ENCODE results near the gene GBF1.
A peak's percentile ranks its signal among the peaks of the same experiment; 100 is the strongest.

GBF1 gene

GRCh38 chr10:102395400-102396316 lies 150.3 kb downstream of the GBF1 start, which contains the start of gene NFKB2:
TSS of gene NFKB2 (plus strand) at chr10:102395705. CDS start at chr10:102395960, 255 bp downstream.
- peak; percentile 83 for DNase-seq (ENCODE audit: low read depth)

GRCh38 chr10:102396317-102396650 lies 151.0 kb downstream of the GBF1 start:
- no peak for DNase-seq (ENCODE audit: low read depth)

- DNase-seq (ENCODE audit: low read depth), result no peak
Observed at GRCh38 chr10:102396730-102397151, 151.4 kb downstream of the GBF1 start.

DNA sequence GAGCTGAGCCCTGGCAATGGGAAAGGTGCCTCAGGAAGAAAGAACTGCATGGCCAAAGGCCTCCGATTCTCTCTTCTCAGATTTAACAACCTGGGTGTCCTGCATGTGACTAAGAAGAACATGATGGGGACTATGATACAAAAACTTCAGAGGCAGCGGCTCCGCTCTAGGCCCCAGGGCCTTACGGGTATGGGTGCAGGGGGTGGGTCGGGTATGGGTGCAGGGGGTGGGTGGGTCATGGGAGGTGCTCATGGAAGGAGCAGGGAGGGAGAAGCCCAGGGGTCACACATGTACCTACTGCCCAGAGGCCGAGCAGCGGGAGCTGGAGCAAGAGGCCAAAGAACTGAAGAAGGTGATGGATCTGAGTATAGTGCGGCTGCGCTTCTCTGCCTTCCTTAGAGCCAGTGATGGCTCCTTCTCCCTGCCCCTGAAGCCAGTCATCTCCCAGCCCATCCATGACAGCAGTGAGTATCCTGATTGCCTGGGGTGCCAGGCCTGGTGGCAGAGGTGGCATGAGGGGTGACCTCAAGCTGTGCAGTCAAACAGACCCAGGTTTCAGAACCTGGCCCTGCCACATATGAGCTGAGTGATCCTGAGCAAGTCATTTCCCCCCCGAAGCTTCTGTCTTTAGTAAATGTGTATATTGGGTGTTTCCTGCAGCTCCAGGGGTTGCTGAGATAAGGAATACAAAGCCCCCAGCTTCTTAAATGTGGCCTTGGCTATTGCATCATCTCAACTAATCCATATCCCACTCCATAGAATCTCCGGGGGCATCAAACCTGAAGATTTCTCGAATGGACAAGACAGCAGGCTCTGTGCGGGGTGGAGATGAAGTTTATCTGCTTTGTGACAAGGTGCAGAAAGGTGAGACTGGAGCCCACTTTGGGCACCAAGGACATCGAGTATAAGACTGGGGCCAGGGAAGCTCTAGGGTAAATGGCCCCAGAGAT lies 152.2 kb downstream of the GBF1 start:
- no peak for DNase-seq (ENCODE audit: low read depth)

GRCh38 chr10:102398172-102399020 lies 153.1 kb downstream of the GBF1 start:
- DNase-seq (ENCODE audit: low read depth), result no peak

DNA sequence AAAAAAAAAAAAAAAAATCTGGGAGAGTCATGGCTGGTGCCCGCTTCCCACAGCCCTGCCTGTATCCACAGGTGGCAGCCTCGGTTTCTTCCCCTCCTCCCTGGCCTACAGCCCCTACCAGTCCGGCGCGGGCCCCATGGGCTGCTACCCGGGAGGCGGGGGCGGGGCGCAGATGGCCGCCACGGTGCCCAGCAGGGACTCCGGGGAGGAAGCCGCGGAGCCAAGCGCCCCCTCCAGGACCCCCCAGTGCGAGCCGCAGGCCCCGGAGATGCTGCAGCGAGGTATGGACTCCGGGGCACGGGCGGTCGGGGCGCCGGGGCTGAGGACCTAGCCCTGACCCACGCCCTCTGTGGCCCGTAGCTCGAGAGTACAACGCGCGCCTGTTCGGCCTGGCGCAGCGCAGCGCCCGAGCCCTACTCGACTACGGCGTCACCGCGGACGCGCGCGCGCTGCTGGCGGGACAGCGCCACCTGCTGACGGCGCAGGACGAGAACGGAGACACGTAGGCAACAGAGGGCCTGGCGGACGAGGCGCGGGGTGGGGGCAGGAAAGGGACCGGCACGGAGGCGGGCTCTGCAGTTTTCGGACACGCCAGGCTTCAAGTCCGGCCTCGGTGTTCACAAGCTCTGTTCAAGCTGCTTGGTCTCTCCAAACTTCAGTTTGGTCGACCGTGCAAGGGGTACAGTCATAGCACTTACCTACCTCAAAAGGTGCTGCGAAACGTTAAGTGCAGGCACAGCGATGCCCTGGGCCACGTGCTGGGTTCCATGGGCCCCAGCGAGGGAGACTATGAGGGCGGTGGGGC lies 154.1 kb downstream of the GBF1 start:
- peak; percentile 76 for DNase-seq (ENCODE audit: low read depth)

GRCh38 chr10:102400076-102400475 lies 154.7 kb downstream of the GBF1 start:
- no peak for DNase-seq (ENCODE audit: low read depth)

DNA sequence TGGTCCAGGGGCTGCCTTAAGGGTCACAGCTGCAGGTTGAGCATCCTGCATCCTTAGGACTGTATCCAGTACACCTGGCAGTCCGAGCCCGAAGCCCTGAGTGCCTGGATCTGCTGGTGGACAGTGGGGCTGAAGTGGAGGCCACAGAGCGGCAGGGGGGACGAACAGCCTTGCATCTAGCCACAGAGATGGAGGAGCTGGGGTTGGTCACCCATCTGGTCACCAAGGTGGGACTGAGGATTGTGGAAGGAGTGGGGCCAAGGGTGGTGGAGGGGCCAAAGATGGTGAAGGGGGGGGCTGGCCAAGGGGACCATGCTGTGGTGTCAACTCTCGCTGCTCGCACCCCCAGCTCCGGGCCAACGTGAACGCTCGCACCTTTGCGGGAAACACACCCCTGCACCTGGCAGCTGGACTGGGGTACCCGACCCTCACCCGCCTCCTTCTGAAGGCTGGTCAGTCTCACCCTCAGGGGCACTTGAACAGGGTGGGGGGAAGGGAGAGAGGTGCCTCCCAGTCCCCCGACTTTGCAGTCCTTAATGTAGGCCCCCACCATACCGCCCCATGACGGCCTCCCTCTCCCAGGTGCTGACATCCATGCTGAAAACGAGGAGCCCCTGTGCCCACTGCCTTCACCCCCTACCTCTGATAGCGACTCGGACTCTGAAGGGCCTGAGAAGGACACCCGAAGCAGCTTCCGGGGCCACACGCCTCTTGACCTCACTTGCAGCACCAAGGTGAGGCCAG lies 155.4 kb downstream of the GBF1 start:
- DNase-seq (ENCODE audit: low read depth), result no peak

DNA sequence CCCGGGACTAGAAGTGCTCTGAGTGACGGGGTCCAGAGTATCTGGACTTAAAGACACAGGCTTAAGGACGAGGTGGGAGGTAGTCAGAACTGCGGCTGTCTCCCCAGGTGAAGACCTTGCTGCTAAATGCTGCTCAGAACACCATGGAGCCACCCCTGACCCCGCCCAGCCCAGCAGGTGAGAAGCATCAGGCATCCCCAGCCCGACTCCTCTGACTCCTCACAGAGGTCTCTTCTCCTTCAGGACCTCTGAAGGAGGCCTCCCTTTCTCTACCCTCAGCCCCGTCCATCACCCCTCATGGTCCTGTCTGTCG lies 156.0 kb downstream of the GBF1 start:
- no peak for DNase-seq (ENCODE audit: low read depth)

DNA sequence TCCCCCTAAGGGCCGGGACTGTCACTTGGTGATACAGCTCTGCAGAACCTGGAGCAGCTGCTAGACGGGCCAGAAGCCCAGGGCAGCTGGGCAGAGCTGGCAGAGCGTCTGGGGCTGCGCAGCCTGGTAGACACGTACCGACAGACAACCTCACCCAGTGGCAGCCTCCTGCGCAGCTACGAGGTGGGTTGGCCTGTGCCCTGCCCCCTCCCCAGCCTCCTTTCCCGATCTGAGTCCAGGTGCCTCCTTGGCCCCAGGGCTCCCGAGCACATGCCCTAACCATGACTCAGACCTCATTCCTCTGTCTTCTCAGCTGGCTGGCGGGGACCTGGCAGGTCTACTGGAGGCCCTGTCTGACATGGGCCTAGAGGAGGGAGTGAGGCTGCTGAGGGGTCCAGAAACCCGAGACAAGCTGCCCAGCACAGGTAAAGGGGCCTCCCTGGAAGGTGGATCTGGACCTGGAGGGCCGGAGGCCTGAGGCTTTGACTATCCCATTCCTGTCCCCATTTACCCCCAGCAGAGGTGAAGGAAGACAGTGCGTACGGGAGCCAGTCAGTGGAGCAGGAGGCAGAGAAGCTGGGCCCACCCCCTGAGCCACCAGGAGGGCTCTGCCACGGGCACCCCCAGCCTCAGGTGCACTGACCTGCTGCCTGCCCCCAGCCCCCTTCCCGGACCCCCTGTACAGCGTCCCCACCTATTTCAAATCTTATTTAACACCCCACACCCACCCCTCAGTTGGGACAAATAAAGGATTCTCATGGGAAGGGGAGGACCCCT lies 156.6 kb downstream of the GBF1 start:
- DNase-seq (ENCODE audit: low read depth), result no peak

DNA sequence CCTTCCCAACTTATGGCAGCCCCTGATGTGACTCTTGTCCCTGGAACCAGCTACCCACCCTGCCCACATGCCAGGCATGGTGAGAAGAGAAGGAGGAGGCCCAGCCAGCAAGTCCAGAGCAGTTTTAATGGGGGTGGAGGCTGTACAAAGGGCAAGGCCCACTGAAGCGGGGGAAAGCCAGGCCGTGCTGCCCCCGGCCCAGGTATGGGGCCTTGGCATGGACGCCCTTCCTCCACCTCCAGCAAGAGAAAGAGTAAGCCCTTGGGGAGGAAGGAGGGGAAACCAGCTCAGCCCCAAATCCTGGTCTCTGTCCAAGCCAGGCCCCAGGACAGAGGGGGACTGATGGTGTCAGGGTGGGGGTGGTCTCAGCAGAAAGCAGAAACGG lies 157.2 kb downstream of the GBF1 start:
- DNase-seq (ENCODE audit: low read depth), result no peak

- DNase-seq (ENCODE audit: low read depth), result no peak
Observed at GRCh38 chr10:102403115-102403514, 157.8 kb downstream of the GBF1 start.

GRCh38 chr10:102404361-102405107 lies 159.2 kb downstream of the GBF1 start:
- no peak for DNase-seq (ENCODE audit: low read depth)

GRCh38 chr10:102405108-102405571 lies 159.8 kb downstream of the GBF1 start:
- no peak for DNase-seq (ENCODE audit: low read depth)

DNA sequence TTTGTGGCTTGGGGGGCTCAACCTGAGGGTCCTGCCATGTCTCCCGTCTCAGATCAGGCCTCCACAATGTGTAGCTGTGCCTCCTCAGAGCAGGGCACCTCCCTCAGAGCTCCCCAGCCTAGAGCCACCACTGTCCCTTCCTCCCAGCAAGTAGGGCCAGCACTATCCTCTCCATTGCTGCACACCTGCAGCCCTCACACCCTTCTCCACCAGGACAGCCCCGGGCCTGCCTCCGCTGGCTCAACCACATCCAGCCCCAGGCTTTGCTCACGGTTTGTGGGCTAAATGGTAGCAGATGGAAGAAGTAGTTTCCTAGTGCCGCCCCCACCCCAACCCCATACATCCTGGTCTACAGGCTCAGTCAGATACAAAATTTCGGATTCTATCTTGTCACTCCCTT lies 160.3 kb downstream of the GBF1 start:
- no peak for DNase-seq (ENCODE audit: low read depth)

GRCh38 chr10:102406815-102407214 lies 161.5 kb downstream of the GBF1 start:
- no peak for DNase-seq (ENCODE audit: low read depth)

DNA sequence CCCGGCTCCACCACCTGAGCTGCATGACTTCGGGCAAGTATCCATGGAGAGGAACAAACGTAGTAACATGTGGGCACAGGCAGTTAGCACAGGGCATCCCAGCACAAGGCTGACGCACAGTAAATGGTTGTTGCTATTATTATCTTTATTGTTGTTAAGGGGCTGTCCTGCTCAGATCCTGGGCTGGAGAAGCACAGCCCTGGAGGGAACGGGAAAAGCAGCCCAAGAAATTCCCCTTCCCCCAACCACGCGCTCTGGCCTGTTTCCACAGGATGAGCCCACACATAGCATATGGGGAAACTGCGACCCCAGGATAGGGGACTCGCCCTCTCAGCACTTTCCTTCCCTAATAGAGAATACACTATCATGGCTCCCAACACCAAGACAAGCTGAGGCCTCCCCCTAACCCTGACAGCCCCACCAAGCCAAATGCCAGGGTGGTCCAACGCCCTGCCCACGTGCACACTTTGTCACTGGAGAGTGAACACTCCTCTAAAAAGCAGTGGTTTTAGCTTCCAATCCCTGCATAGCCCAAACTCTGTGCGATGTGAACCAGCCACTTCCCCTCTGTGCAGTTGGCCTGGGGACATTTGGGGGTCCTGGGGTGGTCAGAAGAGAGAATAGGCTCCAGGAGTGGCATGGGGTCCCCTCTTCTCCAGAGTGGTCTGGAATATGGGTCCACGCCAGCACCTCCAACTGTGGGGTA lies 162.2 kb downstream of the GBF1 start:
- DNase-seq (ENCODE audit: low read depth), result no peak

DNA sequence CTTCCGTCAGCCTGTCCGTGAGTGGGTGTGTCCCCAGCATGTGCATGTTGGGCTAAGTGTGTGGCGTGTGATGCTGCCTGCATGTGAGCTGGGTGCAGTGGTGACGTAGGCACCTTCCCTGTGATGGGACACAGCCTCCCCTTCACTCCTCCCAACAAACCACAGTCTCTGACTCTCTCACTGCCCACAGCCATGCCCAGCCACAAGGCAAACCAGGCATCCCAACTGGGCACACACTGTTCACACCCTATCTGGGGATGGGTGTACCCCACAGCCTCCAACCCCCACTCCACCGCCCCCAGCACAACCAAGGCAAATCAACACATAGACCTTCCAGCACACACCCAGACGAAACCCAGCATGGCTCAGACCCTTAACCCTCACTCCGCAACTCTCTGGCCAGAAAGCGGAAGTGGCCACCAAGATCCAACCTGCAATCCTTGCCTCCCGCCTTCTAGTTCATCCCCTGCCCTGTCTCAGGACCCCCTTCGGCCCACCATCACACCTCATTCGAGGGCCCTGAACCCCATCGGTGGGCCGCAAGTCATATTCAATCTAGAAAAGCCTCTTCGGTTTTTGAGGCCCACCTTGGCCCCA lies 162.9 kb downstream of the GBF1 start:
- DNase-seq (ENCODE audit: low read depth), result no peak

Measured in stimulated activated CD8-positive, alpha-beta memory T cell treated with anti-CD3 and anti-CD28 coated beads, Interleukin-12 subunit alpha, Interleukin-12 subunit beta, amount 100 ng/mL, for 1 hour (primary cell).